GM12878 (cell line): Measurements from ENCODE around the gene COL23A1. TPM values are rescaled to one million over a fixed set of nuclear protein-coding genes. Genes with fewer than 3 reads are reported as not detected.

ENCODE experiments used
- ATAC-seq: fragments of 200-7000 bp; cut with Tn5 transposase; 3 replicates; pipeline ENCODE4 v1.9.1; 2020; ENCODE audit warnings: mild to moderate bottlenecking, moderate library complexity
- BruUV-seq: library from RNA; stranded (reverse); fragments of 400-500 nt; replicated peaks from 2 replicates; lab custom pipeline; 2021; lab: Mats Ljungman, UMichigan
- CTCF ChIA-PET: fragments of 300-600 bp; sonication (Branson Sonifier 250); formaldehyde crosslinking; extraction: SDS; loops from one replicate; lab custom pipeline; 2021; ENCODE audit warnings: inconsistent platforms; lab: Yijun Ruan, JAX
- POLR2A ChIA-PET: fragments of 350-600 bp; formaldehyde crosslinking; extraction: SDS; loops from one replicate; lab custom pipeline; 2021; ENCODE audit warnings: inconsistent platforms; lab: Charles Lee
- RAD21 ChIA-PET: fragments of 300-600 bp; sonication (Branson Sonifier 250); formaldehyde crosslinking; loops from one replicate; lab custom pipeline; 2023; ENCODE audit warnings: antibody characterized with exemption; ENCODE audit not compliant: unreplicated experiment; lab: Charles Lee
- SMC1A ChIA-PET: fragments of 300-600 bp; sonication (Branson Sonifier 250); formaldehyde crosslinking; loops from one replicate; lab custom pipeline; 2023; ENCODE audit not compliant: unreplicated experiment, uncharacterized antibody; lab: Charles Lee
- DNase-seq: peaks from one replicate; pipeline ENCODE4 v3.0.0-alpha.2; 2011; ENCODE audit warnings: low read depth, low spot score
- FAIRE-seq: peaks from 3 replicates; lab custom pipeline; 2011; peaks lifted over from hg19 to GRCh38; lab: Jason Lieb, UNC
- H2AFZ ChIP-seq: 2 replicates; pipeline ENCODE4 v1.6.0; 2011; ENCODE audit warnings: low read depth, low read length, control low read depth; ENCODE audit not compliant: control insufficient read depth
- H3K27ac ChIP-seq: 2 replicates; pipeline ENCODE4 v1.5.1; 2011; ENCODE audit warnings: control low read depth; ENCODE audit not compliant: control insufficient read depth, insufficient read depth
- H3K27me3 ChIP-seq, 2 experiments: replicated peaks in 1 of 2; 2 replicates each; pipeline versions ENCODE4 v1.6.0 to v1.6.1; 2011; ENCODE audit warnings: low read length in 1 of 2; ENCODE audit not compliant: control insufficient read depth in 2 of 2, insufficient read depth in 2 of 2
- H3K36me3 ChIP-seq, 2 experiments: 2 replicates each; pipeline ENCODE4 v1.5.1; 2011; ENCODE audit warnings: low read length in 1 of 2; ENCODE audit not compliant: control insufficient read depth in 2 of 2, insufficient read depth in 2 of 2
- H3K4me1 ChIP-seq: 2 replicates; pipeline ENCODE4 v1.6.1; 2011; ENCODE audit warnings: mild to moderate bottlenecking, low read length, moderate library complexity, mixed read lengths; ENCODE audit not compliant: control insufficient read depth, insufficient read depth
- H3K4me2 ChIP-seq: 2 replicates; pipeline ENCODE4 v1.6.0; 2011; ENCODE audit warnings: control low read depth; ENCODE audit not compliant: control insufficient read depth, insufficient read depth
- H3K4me3 ChIP-seq: fragments of 200-600 bp; sonication (generic); 2 replicates; pipeline ENCODE4 v1.5.1; 2016
- H3K79me2 ChIP-seq: 2 replicates; pipeline ENCODE4 v1.6.0; 2011; ENCODE audit warnings: low read length; ENCODE audit not compliant: control insufficient read depth, insufficient read depth
- H3K9ac ChIP-seq: 2 replicates; pipeline ENCODE4 v1.8.0; 2011; ENCODE audit warnings: low read length, control low read depth, mixed read lengths; ENCODE audit not compliant: control insufficient read depth, insufficient read depth
- H3K9me3 ChIP-seq: replicated peaks from 3 replicates; pipeline ENCODE4 v1.5.1; 2011; ENCODE audit warnings: mild to moderate bottlenecking, low read length; ENCODE audit not compliant: control insufficient read depth, insufficient read depth
- H4K20me1 ChIP-seq: 2 replicates; pipeline ENCODE4 v1.6.0; 2011; ENCODE audit not compliant: control insufficient read depth, insufficient read depth
- EGR1 ChIP-seq, 2 experiments: IDR thresholded peaks; 1 replicate in 1 of 2; 2 replicates in 1 of 2; pipeline ENCODE4 v1.6.1; 2011 to 2012; ENCODE audit warnings: low read depth in 2 of 2, low read length in 2 of 2, borderline replicate concordance in 1 of 2, mild to moderate bottlenecking in 1 of 2, moderate library complexity in 1 of 2
- KDM1A ChIP-seq: fragments of 200-600 bp; sonication (generic); IDR thresholded peaks from 2 replicates; pipeline ENCODE4 v1.6.1; 2016; ENCODE audit warnings: borderline replicate concordance
- PAX5 ChIP-seq: IDR thresholded peaks from 2 replicates; pipeline ENCODE4 v1.6.1; 2011; ENCODE audit warnings: low read depth, low read length, borderline replicate concordance
- PKNOX1 ChIP-seq: fragments of 450-650 bp; IDR thresholded peaks from 2 replicates; pipeline ENCODE4 v1.6.1; 2016; ENCODE audit warnings: mild to moderate bottlenecking
- ZNF217 ChIP-seq: fragments of 450-650 bp; IDR thresholded peaks from 2 replicates; pipeline ENCODE4 v1.6.1; 2017; ENCODE audit warnings: antibody characterized with exemption, mild to moderate bottlenecking
- WGBS: methylation state at CpG from one replicate; pipeline ENCODE4 v1.1.6; 2016; ENCODE audit warnings: low lambda C conversion rate; ENCODE audit not compliant: insufficient replicate concordance, insufficient coverage; ENCODE audit errors: missing lambda C conversion rate; 5-methylcytosine and 5-hydroxymethylcytosine counted together
- in situ Hi-C: fragments of 300-500 bp; cut with MboI; formaldehyde crosslinking; loops from 9 replicates; pipeline ENCODE4 v1.14.3; 2018; ENCODE audit warnings: mixed read lengths
- intact Hi-C: fragments of 100-400 bp; cut with micrococcal nuclease; formaldehyde crosslinking; loops from one replicate; pipeline ENCODE4 v1.14.2; 2022; ENCODE audit not compliant: unreplicated experiment
- polyA plus RNA-seq, 11 experiments: library from polyadenylated mRNA; depleted of rRNA in 4 of 11; unstranded in 6 of 11; stranded (reverse) in 5 of 11; fragments of >200 nt; fragmentation: Nextera tagmentation in 4 of 11; fragmentation: Illumina TruSeq in 1 of 11; extraction: Ambion mirVana in 4 of 11; extraction: Trizol in 1 of 11; gene quantifications; 1 replicate in 1 of 11; 2 replicates in 10 of 11; pipeline versions ENCODE4 v1.2.1 to v1.2.3, GENCODE V29; 2011 to 2016; ENCODE audit warnings: inconsistent platforms in 2 of 11, missing spikeins in 2 of 11, low read depth in 1 of 11
- total RNA-seq, 4 experiments: library from RNA; depleted of rRNA in 3 of 4; stranded (reverse); fragments of >200 nt in 3 of 4; fragmentation: Illumina TruSeq in 1 of 4; extraction: Trizol in 1 of 4; gene quantifications; 2 replicates each; pipeline versions ENCODE4 v1.2.1 to v1.2.3, GENCODE V29; 2013 to 2021
- TF ChIP-seq, protein P1 (sequence below): fragments of 150-350 bp; IDR thresholded peaks from 2 replicates; pipeline ENCODE4 v1.6.1; 2016; ENCODE audit warnings: low read depth, low read length
- TF ChIP-seq, protein P2 (sequence below): IDR thresholded peaks from 2 replicates; pipeline ENCODE4 v1.6.1; 2011; ENCODE audit warnings: borderline replicate concordance, low read depth, mild to moderate bottlenecking, moderate library complexity, low read length; ENCODE audit not compliant: insufficient read depth, poor library complexity, severe bottlenecking

Gene COL23A1
- total and polyA plus RNA-seq, 10 of the 15 experiments (the other 5 are each of a cell fraction or from before 2014, with no cell fraction given) = 0.03 to 0.83 (median 0.09) TPM; not detected in 5

GRCh38 chr5:178421128-178421527 lies 169.1 kb downstream of the COL23A1 start:
- no TSS peak for BruUV-seq
- no peak overlapping the region for H3K9ac ChIP-seq
- TF ChIP-seq KDM1A (no peak), ZNF217 (no peak), PKNOX1 (no peak), EGR1 (IDR thresholded peaks at IDR 0.05; ENCODE audit: borderline replicate concordance in 1 of 2, low read depth in 2 of 2, low read length in 2 of 2) (no peak), PAX5 (no peak)
- TF ChIP-seq, protein P1, sequence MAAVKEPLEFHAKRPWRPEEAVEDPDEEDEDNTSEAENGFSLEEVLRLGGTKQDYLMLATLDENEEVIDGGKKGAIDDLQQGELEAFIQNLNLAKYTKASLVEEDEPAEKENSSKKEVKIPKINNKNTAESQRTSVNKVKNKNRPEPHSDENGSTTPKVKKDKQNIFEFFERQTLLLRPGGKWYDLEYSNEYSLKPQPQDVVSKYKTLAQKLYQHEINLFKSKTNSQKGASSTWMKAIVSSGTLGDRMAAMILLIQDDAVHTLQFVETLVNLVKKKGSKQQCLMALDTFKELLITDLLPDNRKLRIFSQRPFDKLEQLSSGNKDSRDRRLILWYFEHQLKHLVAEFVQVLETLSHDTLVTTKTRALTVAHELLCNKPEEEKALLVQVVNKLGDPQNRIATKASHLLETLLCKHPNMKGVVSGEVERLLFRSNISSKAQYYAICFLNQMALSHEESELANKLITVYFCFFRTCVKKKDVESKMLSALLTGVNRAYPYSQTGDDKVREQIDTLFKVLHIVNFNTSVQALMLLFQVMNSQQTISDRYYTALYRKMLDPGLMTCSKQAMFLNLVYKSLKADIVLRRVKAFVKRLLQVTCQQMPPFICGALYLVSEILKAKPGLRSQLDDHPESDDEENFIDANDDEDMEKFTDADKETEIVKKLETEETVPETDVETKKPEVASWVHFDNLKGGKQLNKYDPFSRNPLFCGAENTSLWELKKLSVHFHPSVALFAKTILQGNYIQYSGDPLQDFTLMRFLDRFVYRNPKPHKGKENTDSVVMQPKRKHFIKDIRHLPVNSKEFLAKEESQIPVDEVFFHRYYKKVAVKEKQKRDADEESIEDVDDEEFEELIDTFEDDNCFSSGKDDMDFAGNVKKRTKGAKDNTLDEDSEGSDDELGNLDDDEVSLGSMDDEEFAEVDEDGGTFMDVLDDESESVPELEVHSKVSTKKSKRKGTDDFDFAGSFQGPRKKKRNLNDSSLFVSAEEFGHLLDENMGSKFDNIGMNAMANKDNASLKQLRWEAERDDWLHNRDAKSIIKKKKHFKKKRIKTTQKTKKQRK = no peak
- TF ChIP-seq, protein P2, sequence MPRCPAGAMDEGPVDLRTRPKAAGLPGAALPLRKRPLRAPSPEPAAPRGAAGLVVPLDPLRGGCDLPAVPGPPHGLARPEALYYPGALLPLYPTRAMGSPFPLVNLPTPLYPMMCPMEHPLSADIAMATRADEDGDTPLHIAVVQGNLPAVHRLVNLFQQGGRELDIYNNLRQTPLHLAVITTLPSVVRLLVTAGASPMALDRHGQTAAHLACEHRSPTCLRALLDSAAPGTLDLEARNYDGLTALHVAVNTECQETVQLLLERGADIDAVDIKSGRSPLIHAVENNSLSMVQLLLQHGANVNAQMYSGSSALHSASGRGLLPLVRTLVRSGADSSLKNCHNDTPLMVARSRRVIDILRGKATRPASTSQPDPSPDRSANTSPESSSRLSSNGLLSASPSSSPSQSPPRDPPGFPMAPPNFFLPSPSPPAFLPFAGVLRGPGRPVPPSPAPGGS = no peak
- TF ChIP-seq, all 136 proteins: peak for 0
- in situ Hi-C loops = no loop called here
- intact Hi-C loops = no loop called here
- ATAC-seq (no peak), DNase-seq (no peak), FAIRE-seq (no peak)
- SMC1A ChIA-PET = no interaction called here
- RAD21 ChIA-PET = no interaction called here
- H3K27ac ChIP-seq = no peak overlapping the region
- no peaks in the 10 kb centered on the region for H4K20me1 ChIP-seq
- no peak overlapping the region for H3K4me3 ChIP-seq
- WGBS = 29% methylated on average over 5 of the region's 5 CpGs
- no peak overlapping the region for H3K4me2 ChIP-seq
- H3K9me3 ChIP-seq = no peaks in the 10 kb centered on the region
- H3K4me1 ChIP-seq = no peaks in the 10 kb centered on the region
- H3K79me2 ChIP-seq = no peaks in the 10 kb centered on the region
- CTCF ChIA-PET = no interaction called here
- H3K27me3 ChIP-seq = peaks cover 0 to 1% of the 10 kb centered on the region in 2 experiments; a peak in 1 of 4 replicates
- no peak overlapping the region for H2AFZ ChIP-seq
- POLR2A ChIA-PET = no interaction called here
- no peaks in the 10 kb centered on the region for H3K36me3 ChIP-seq
